GM12873 (cell line): ENCODE results near the gene DCDC2B.
A peak's percentile ranks its signal among the peaks of the same experiment; 100 is the strongest.

Source experiments
- TF ChIP-seq, protein P1 (sequence below): IDR thresholded peaks from 2 replicates; pipeline ENCODE4 v1.5.1; 2012; ENCODE audit warnings: low read depth, mild to moderate bottlenecking, moderate library complexity, low read length, control low read depth; ENCODE audit not compliant: insufficient read depth; ENCODE audit errors: missing control alignments

Gene DCDC2B

DNA sequence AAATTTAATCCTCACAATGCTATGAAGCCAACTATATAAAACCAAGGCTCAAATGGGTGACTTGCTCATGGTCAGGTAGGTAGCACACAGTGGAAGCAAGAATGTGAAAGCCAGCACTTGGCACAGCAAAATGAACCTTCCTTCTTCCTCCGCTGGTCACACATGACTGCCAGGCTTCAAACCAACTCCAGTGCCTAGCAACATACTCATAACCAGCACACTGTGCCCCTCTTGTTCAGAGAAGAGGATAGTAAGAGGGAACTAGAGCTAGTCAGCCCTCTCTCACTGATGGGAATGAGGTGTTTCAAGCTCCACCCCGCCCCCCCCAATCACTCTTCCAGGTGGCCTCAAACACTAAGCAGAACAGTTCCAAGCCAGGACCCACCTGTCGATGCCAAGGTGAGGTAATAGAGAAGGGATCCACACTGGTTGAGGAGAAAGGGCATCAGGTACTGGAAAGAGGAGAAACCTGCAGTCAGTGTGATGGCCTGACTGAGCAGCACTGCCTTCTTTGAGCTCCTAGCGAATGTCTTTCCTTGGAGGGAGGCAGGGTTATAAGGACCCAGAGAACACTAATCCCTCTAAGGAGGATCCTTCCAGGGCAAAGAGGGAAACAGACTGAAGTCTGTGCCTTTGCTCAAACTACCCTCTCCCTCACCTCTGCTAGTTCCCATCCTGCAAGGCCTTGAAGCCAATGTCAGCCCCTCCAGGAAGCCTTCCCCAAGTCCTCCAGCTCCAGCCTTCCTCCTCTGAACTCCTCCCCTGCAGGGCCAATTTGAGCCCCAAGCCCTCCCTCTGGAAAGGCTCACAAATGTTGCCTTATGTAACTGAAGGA is 12.1 kb downstream of the DCDC2B start:
- TF ChIP-seq, protein P1, sequence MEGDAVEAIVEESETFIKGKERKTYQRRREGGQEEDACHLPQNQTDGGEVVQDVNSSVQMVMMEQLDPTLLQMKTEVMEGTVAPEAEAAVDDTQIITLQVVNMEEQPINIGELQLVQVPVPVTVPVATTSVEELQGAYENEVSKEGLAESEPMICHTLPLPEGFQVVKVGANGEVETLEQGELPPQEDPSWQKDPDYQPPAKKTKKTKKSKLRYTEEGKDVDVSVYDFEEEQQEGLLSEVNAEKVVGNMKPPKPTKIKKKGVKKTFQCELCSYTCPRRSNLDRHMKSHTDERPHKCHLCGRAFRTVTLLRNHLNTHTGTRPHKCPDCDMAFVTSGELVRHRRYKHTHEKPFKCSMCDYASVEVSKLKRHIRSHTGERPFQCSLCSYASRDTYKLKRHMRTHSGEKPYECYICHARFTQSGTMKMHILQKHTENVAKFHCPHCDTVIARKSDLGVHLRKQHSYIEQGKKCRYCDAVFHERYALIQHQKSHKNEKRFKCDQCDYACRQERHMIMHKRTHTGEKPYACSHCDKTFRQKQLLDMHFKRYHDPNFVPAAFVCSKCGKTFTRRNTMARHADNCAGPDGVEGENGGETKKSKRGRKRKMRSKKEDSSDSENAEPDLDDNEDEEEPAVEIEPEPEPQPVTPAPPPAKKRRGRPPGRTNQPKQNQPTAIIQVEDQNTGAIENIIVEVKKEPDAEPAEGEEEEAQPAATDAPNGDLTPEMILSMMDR = no peak

DNA sequence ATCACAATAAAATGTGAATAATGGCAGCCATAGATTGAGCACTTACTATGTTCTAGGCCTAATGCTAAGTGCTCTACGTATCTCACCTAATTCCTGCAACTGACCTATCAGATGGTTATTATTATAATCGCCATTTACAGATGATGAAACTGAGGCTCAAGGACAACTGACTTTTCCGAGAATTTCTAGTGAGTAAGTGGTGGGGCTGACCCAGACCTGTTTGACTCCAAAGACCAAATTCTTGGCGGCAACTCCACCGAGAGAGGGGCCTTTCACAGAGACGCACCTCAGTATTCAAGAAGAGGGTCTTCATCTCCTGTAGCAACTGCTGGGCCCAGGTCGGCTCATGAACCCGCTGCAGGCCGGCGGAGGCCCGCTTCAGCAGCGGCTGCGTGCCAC is 12.7 kb downstream of the DCDC2B start:
- TF ChIP-seq, protein P1 = no peak

DNA sequence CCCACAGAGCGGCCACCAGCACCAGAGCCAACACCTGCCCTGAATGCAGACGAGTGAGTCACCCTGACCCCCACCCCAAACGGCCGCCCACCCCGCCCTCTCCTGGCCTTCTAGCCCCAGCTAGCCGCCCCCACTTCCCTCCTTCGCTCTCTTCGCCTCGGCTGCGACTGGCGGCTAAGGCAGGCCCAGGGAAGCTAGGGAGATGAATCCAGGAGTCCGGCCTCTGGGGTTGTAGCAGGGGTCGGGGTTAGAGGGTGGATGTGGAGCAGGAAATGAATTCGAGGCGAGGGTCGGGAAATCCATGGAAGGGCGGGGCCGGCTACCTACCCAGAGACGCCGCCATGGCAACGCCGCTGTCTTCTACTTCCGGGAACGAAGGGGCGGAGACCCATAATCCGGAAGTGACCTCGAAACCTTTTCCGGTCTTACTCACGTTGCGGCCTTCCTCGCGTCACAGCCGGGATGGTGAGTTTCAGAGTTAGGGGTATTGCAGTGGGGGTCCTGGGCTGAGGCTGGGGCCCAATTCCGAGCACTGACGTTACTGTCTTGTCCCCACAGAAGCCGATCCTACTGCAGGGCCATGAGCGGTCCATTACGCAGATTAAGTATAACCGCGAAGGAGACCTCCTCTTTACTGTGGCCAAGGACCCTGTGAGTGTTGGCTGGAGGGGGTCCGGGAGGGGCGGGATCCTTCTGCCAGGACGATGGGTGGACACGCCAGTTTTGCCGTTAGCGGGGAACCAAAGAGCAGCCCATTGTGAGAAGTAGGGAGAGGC is 13.3 kb downstream of the DCDC2B start, which contains the start of the genes EIF3I and TMEM234:
TSS of gene EIF3I (plus strand) at position 428 of the 776 bp plus-strand sequence. CDS start at position 463, 35 bp downstream.
TSS of gene TMEM234 (minus strand) at position 374 of the 776 bp plus-strand sequence. CDS start at position 343, 31 bp downstream.
- TF ChIP-seq, protein P1 = no peak

DNA sequence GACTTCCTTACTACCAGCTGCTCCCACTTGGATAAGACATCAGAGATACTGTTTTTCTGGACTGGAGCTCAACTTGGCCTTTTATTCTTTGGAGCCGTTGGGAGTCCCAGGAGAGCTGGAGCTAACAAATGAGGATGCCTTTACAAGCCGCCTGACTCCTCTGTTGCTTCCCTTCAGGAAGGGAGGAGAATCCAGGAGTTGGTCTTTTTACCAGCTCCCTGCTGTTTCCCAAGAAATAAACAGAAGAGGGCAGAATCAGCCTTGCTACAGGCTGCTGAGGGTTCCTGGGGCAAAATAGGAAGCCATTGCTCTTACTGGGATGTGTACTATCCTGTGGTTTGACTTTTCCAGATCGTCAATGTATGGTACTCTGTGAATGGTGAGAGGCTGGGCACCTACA is 14.8 kb downstream of the DCDC2B start:
- TF ChIP-seq, protein P1 = peak; percentile 3

DNA sequence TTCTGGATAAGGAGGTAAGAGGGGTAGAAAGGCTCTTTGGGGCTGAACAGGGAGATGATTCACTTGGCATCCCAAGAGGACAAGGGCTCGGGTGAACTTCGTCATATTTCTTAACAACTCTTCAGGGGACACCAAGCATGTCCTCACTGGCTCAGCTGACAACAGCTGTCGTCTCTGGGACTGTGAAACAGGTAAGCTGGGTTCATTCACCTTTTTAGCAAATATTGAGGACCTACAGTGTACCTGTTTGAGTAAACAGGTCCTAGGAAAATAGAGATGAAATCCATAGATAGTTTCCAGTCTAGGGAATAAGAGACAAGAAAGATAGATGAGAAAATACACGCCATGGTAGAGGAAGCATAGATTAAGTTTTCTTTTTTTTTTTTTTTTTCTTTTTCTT is 15.4 kb downstream of the DCDC2B start:
- TF ChIP-seq, protein P1 = no peak

DNA sequence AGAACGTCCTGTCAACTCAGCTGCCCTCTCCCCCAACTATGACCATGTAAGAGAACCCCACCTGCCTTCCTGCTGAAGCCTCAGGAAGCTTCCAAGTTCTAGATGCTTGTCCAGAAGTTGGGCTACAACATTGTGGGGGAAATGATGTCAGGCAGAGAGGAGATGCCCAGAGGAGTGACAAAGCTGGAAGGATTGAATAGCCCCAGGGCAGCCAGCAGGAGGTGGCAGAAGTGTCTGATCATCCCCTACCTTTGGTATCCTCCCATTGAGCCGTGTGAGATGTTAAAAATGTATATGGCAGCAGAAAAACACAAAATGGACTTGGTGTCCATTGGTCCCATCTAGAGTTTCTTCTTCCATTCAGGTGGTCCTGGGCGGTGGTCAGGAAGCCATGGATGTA is 19.9 kb downstream of the DCDC2B start:
- TF ChIP-seq, protein P1 = no peak

DNA sequence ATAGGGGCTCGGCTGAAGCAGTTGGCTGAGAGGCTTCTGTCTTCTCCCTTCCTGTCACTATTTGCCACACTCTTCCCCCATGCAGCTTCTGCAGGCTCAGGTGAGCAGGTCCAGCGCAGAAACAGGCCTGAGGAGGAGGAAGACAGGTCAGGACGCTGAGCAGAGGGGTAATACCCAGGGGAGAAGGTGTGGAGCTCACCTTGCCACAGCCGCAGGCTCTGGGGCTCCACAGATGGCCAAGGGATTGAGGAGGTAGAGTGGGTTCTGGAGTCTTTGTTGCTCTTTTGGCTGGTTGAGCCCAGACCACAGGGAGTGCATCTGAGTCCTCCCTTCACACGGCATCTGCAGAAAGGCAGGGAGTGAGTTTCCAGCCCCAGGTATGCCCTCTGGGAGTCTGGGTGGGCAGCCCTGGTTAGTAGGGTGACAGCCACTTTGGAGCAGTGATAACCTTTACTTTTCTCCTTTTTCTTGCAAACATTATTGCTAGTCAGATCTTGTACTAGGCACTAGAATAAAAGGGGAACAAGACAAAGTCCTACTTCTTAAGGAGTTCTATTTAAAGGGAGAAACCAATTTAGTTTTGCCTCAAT is 23.0 kb downstream of the DCDC2B start:
- TF ChIP-seq, protein P1 = no peak
